CD14-positive monocyte (primary cell): Measurements from ENCODE around the gene NPIPB9. TPM values are rescaled to one million over a fixed set of nuclear protein-coding genes. Genes with fewer than 3 reads are reported as not detected.

Experiments used
- DNase-seq, 3 donors: peaks; one replicate each; pipeline ENCODE4 v3.0.0-alpha.2; 2011 to 2022
- H2AFZ ChIP-seq: 2 replicates; pipeline ENCODE4 v1.6.0; 2012; ENCODE audit warnings: mild to moderate bottlenecking, low read depth, low read length, inconsistent platforms; ENCODE audit not compliant: insufficient read depth, poor library complexity, severe bottlenecking
- H3K27ac ChIP-seq, 2 donors: 1 replicate in 1 of 2; 2 replicates in 1 of 2; pipeline ENCODE4 v1.5.1; 2012 to 2013; ENCODE audit warnings: low read length in 2 of 2, control low read depth in 1 of 2, inconsistent platforms in 1 of 2, low read depth in 1 of 2, mild to moderate bottlenecking in 1 of 2
- H3K27me3 ChIP-seq, 2 donors: one replicate each; pipeline versions ENCODE4 v1.6.0 to v1.6.1; 2011 to 2013; ENCODE audit warnings: low read length in 2 of 2; ENCODE audit not compliant: control insufficient read depth in 2 of 2, insufficient read depth in 2 of 2
- H3K36me3 ChIP-seq, 2 donors: replicated peaks in 1 of 2; 1 replicate in 1 of 2; 2 replicates in 1 of 2; pipeline versions ENCODE4 v1.5.1 to v1.6.1; 2012 to 2013; ENCODE audit warnings: low read length in 2 of 2, control low read depth in 1 of 2, inconsistent platforms in 1 of 2, mild to moderate bottlenecking in 1 of 2; ENCODE audit not compliant: insufficient read depth in 2 of 2, control insufficient read depth in 1 of 2
- H3K4me1 ChIP-seq, 2 donors: 1 replicate in 1 of 2; 2 replicates in 1 of 2; pipeline versions ENCODE4 v1.5.1 to v1.6.1; 2012 to 2013; ENCODE audit warnings: low read length in 2 of 2, control low read depth in 1 of 2, inconsistent platforms in 1 of 2, mild to moderate bottlenecking in 1 of 2, moderate library complexity in 1 of 2; ENCODE audit not compliant: insufficient read depth in 2 of 2, control insufficient read depth in 1 of 2
- H3K4me2 ChIP-seq: replicated peaks from 2 replicates; pipeline ENCODE3; 2012; ENCODE audit warnings: low read length, moderate library complexity, mild to moderate bottlenecking; ENCODE audit not compliant: poor library complexity, severe bottlenecking; ENCODE audit errors: extremely low read depth
- H3K4me3 ChIP-seq, 3 experiments: fragments of 200-600 bp in 1 of 3; sonication (generic) in 1 of 3; replicated peaks in 1 of 3; 1 replicate in 2 of 3; 2 replicates in 1 of 3; pipeline ENCODE4 v1.5.1; 2011 to 2013; ENCODE audit warnings: low read length in 3 of 3, mild to moderate bottlenecking in 3 of 3, control low read depth in 2 of 3, low read depth in 2 of 3, inconsistent platforms in 1 of 3, moderate library complexity in 1 of 3
- H3K79me2 ChIP-seq: 2 replicates; pipeline ENCODE4 v1.6.0; 2012; ENCODE audit warnings: mild to moderate bottlenecking, control low read depth, inconsistent platforms, low read length, moderate library complexity; ENCODE audit not compliant: insufficient read depth
- H3K9ac ChIP-seq: 2 replicates; pipeline ENCODE4 v1.6.0; 2017; ENCODE audit warnings: low read length, mild to moderate bottlenecking; ENCODE audit not compliant: insufficient read depth, poor library complexity, severe bottlenecking
- H3K9me3 ChIP-seq, 2 donors: replicated peaks in 1 of 2; 1 replicate in 1 of 2; 2 replicates in 1 of 2; pipeline versions ENCODE4 v1.5.1 to v1.6.1; 2012 to 2013; ENCODE audit warnings: low read length in 2 of 2, control low read depth in 1 of 2; ENCODE audit not compliant: control insufficient read depth in 1 of 2, insufficient read depth in 1 of 2
- H4K20me1 ChIP-seq: 2 replicates; pipeline ENCODE4 v1.6.0; 2012; ENCODE audit warnings: mild to moderate bottlenecking, low read length, control low read depth, moderate library complexity; ENCODE audit not compliant: insufficient read depth
- H3K27ac Mint-ChIP-seq, 7 donors: one replicate each; pipeline ENCODE4 v1.8.0; 2020; ENCODE audit warnings: mild to moderate bottlenecking in 7 of 7, mixed read lengths in 7 of 7, moderate library complexity in 6 of 7, inconsistent platforms in 2 of 7
- H3K27me3 Mint-ChIP-seq, 3 donors: one replicate each; pipeline ENCODE4 v1.8.0; 2021 to 2022; ENCODE audit warnings: low read depth in 3 of 3, mild to moderate bottlenecking in 3 of 3, mixed read lengths in 3 of 3, moderate library complexity in 3 of 3, inconsistent platforms in 1 of 3
- H3K36me3 Mint-ChIP-seq, 2 donors: one replicate each; pipeline ENCODE4 v1.8.0; 2020; ENCODE audit warnings: mixed read lengths in 2 of 2, inconsistent platforms in 1 of 2, mild to moderate bottlenecking in 1 of 2
- H3K4me1 Mint-ChIP-seq: one replicate; pipeline ENCODE4 v1.8.0; 2020; ENCODE audit warnings: mild to moderate bottlenecking, mixed read lengths
- H3K4me3 Mint-ChIP-seq, 2 donors: one replicate each; pipeline ENCODE4 v1.8.0; 2020; ENCODE audit warnings: mild to moderate bottlenecking in 2 of 2, mixed read lengths in 2 of 2, moderate library complexity in 1 of 2
- H3K9me3 Mint-ChIP-seq, 7 donors: one replicate each; pipeline ENCODE4 v1.8.0; 2020 to 2022; ENCODE audit warnings: mixed read lengths in 7 of 7, mild to moderate bottlenecking in 6 of 7, moderate library complexity in 6 of 7, inconsistent platforms in 2 of 7
- WGBS: methylation state at CpG from one replicate; pipeline ENCODE4 v1.1.5; 2013; ENCODE audit warnings: missing lambda C conversion rate; ENCODE audit not compliant: insufficient coverage; 5-methylcytosine and 5-hydroxymethylcytosine counted together
- intact Hi-C, 2 donors: fragments of 100-400 bp; cut with micrococcal nuclease; formaldehyde crosslinking; loops; one replicate each; pipeline versions ENCODE4 v1.15.0 to v1.15.1; 2023
- polyA plus RNA-seq, 3 donors: library from polyadenylated mRNA; depleted of rRNA in 1 of 3; unstranded in 2 of 3; stranded (reverse) in 1 of 3; fragments of 300-500 nt in 2 of 3; fragments of >200 nt in 1 of 3; fragmentation: Illumina TruSeq in 2 of 3; gene quantifications; 1 replicate in 2 of 3; 2 replicates in 1 of 3; pipeline ENCODE4 v1.2.3, GENCODE V29; 2012 to 2021
- small RNA-seq: library from RNA; depleted of rRNA; stranded (forward); fragments of <200 nt; gene quantifications from one replicate; pipeline ENCODE3, GENCODE V24; 2012; ENCODE audit warnings: low read depth; ENCODE audit not compliant: insufficient read length
- TF ChIP-seq, protein P1 (sequence below): fragments of 200-600 bp; IDR thresholded peaks from one replicate; pipeline ENCODE4 v1.8.0; 2022; ENCODE audit warnings: antibody characterized with exemption, mild to moderate bottlenecking

Gene NPIPB9
- polyA plus RNA-seq, 3 donors = 1.4 TPM; not detected in 2

DNA sequence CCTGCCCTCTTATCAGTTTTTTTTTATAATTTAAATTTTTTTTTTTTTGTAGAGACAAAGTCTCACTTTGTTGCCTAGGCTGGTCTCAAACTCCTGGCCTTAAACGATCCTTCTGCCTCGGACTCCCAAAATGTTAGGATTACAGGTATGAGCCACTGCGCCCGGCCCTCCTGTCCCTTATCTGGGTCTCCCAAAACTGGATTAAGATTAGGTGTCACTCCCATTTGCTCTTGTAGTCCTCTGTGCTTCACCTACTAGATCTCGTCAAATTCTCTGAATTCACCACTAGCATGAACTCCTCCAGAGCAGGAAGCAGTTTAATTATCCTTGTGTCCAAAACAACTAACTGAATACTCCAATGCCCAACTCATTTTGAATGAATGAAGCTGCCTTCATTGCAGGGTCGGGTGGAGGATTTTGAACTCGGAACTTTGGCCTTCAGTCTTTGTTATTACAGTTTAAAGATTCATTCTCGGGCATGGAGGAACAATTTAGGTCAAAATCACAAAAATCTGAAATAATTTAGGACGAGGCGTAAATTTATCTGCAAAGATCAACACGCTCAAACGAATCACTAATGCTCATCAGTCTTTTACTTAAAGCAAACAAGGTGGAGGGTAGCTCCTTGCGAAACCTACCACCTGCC, 70.4 kb downstream of the NPIPB9 start:
- Histone ChIP-seq H3K36me3 (peaks cover 18 to 21% of the 10 kb centered on the region in 2 donors), H3K4me3 (peak overlapping the region; percentile 58 to 94 (median 84)), H4K20me1 (peaks cover 31% of the 10 kb centered on the region), H3K9ac (peak overlapping the region; percentile 100), H3K79me2 (peaks cover 51% of the 10 kb centered on the region), H3K27me3 (no peaks in the 10 kb centered on the region), H3K4me2 (peak overlapping the region; percentile 82), H3K4me1 (peaks cover 30 to 37% of the 10 kb centered on the region in 2 donors), H3K27ac (peak overlapping the region; percentile 87 to 97), H2AFZ (peak overlapping the region; percentile 63), H3K9me3 (peaks cover 0 to 3% of the 10 kb centered on the region in 2 donors)
- DNase-seq = no peak
- H3K4me3 Mint-ChIP-seq = peak overlapping the region; percentile 73 to 83
- TF ChIP-seq, protein P1, sequence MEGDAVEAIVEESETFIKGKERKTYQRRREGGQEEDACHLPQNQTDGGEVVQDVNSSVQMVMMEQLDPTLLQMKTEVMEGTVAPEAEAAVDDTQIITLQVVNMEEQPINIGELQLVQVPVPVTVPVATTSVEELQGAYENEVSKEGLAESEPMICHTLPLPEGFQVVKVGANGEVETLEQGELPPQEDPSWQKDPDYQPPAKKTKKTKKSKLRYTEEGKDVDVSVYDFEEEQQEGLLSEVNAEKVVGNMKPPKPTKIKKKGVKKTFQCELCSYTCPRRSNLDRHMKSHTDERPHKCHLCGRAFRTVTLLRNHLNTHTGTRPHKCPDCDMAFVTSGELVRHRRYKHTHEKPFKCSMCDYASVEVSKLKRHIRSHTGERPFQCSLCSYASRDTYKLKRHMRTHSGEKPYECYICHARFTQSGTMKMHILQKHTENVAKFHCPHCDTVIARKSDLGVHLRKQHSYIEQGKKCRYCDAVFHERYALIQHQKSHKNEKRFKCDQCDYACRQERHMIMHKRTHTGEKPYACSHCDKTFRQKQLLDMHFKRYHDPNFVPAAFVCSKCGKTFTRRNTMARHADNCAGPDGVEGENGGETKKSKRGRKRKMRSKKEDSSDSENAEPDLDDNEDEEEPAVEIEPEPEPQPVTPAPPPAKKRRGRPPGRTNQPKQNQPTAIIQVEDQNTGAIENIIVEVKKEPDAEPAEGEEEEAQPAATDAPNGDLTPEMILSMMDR = no peak
- H3K4me1 Mint-ChIP-seq = peaks cover 24% of the 10 kb centered on the region
- 36% methylated on average over 8 of the region's 13 CpGs for WGBS
- H3K36me3 Mint-ChIP-seq = peaks cover 19 to 22% of the 10 kb centered on the region in 2 donors
- intact Hi-C loops = loop anchor here in 1 of 2 donors (5.0 kb wide), 1 partner anchor 40 kb away; the partner anchor contains the start of gene SH2B1
- peaks cover 0 to 1% (median 0%) of the 10 kb centered on the region in 3 donors for H3K27me3 Mint-ChIP-seq
- peak overlapping the region; percentile 42 to 93 (median 87) for H3K27ac Mint-ChIP-seq
- peaks cover 0 to 5% (median 0%) of the 10 kb centered on the region in 7 donors for H3K9me3 Mint-ChIP-seq

Small RNAs within 50 kb of the gene (small RNA-seq; reads per million reads assigned to genes)
- gene MIR6862-2 = not detected

Other genes starting within 250 kb of the NPIPB9 start
- 1 to 10 TPM in 2 of 3 donors, under 1 TPM in 1; 0.43 to 2.2 (median 1.2) TPM for gene IL27, start 245.0 kb upstream of the NPIPB9 start, polyA plus RNA-seq
- 1 to 10 TPM in 1 of 3 donors, under 1 TPM in 1, not detected in 1; 0.01 to 1.9 TPM for gene NUPR1, start 212.8 kb upstream of the NPIPB9 start, polyA plus RNA-seq
- gene SGF29, start 197.9 kb upstream of the NPIPB9 start, polyA plus RNA-seq = 10 to 100 TPM; 14.0 to 24.3 (median 18.8) TPM
- gene SULT1A2, start 154.7 kb upstream of the NPIPB9 start, polyA plus RNA-seq = 1 to 10 TPM in 2 of 3 donors, not detected in 1; 1.1 to 4.6 TPM
- 100 to 1,000 TPM in 2 of 3 donors, 10 to 100 TPM in 1; 96.3 to 362 (median 320) TPM for gene SULT1A1, start 141.7 kb upstream of the NPIPB9 start, polyA plus RNA-seq
- under 1 TPM in 1 of 3 donors, not detected in 2; 0.11 TPM for gene NPIPB8, start 113.7 kb upstream of the NPIPB9 start, polyA plus RNA-seq
- 100 to 1,000 TPM; 120 to 187 (median 170) TPM for gene EIF3C, start 40.3 kb upstream of the NPIPB9 start, polyA plus RNA-seq
- 100 to 1,000 TPM in 1 of 3 donors, 10 to 100 TPM in 1, 1 to 10 TPM in 1; 4.8 to 118 (median 10.2) TPM for gene ATXN2L, start 71.2 kb downstream of the NPIPB9 start, polyA plus RNA-seq
- 100 to 1,000 TPM; 146 to 157 (median 148) TPM for gene TUFM, start 94.6 kb downstream of the NPIPB9 start, polyA plus RNA-seq
- 10 to 100 TPM in 1 of 3 donors, 1 to 10 TPM in 1, under 1 TPM in 1; 0.93 to 55.9 (median 1.1) TPM for gene SH2B1, start 112.1 kb downstream of the NPIPB9 start, polyA plus RNA-seq
- gene ATP2A1, start 126.7 kb downstream of the NPIPB9 start, polyA plus RNA-seq = under 1 TPM in 1 of 3 donors, not detected in 2; 0.57 TPM
- 10 to 100 TPM in 1 of 3 donors, 1 to 10 TPM in 2; 1.9 to 21.6 (median 2.5) TPM for gene RABEP2, start 173.5 kb downstream of the NPIPB9 start, polyA plus RNA-seq
- under 1 TPM; 0.28 to 0.75 (median 0.65) TPM for gene CD19, start 180.2 kb downstream of the NPIPB9 start, polyA plus RNA-seq
- 100 to 1,000 TPM in 1 of 3 donors, 10 to 100 TPM in 2; 17.5 to 125 (median 18.4) TPM for gene NFATC2IP, start 199.2 kb downstream of the NPIPB9 start, polyA plus RNA-seq
- gene SPNS1, start 223.0 kb downstream of the NPIPB9 start, polyA plus RNA-seq = 100 to 1,000 TPM in 1 of 3 donors, 10 to 100 TPM in 2; 93.4 to 104 (median 97.2) TPM
- 10 to 100 TPM in 1 of 3 donors, 1 to 10 TPM in 2; 1.5 to 25.2 (median 1.9) TPM for gene LAT, start 233.3 kb downstream of the NPIPB9 start, polyA plus RNA-seq